ENCODE measurements around the gene DNAJC30. TPM values are rescaled to one million over a fixed set of nuclear protein-coding genes. Genes with fewer than 3 reads are reported as not detected.
A peak's percentile ranks its signal among the peaks of the same experiment; 100 is the strongest.

Gene DNAJC30
- total RNA-seq, 4 donors from 2014 or later = 1.9 to 26.7 (median 6.8) TPM

DNA sequence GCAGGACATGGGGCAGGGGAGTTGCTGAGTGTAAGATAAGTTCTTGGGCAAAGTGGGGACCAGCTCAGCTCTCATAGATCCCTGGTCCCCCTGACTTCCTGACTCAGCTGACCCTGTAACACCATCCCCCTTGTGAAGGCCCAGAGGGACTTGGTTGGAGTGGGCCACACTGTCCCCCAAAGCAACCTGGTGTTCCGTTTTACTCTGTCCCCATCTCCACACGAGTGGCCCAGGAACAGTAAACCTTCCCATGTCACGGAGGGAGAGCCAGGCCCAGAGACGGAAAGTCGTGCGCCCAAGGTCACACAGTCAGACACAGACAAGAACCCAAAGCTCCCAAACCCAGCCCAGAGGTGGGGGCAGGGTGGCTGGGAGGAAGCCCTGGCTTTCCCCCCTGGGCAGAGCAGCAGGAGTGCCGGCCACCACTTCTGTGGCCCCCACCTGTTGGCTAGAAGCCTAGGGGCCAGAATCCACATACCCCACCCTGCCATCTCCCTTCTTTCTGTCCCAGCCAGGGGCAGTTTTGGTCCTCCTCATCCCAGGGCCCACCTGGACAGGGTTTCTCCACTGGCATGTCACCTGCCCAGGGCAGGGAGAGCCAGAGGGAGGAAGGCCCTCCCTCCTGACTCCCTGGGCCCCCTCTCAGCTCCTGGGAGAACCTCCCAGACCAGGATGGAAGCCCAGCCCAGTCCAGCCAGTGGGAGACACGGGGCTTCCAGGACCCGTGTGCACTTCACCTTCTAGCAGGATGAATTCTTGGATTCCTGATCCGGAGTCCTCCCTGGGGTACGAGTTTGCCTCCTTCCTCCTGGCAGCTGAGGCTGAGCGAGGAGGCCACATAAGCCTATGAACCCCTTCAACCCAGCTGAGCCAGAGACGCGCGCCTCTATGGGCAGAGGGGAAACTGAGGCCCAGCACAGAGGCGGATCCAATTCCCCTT lies 36.2 kb downstream of the DNAJC30 start:
- peaks cover 4 to 15% (median 8%) of the 10 kb centered on the region in 4 donors for H3K4me1 ChIP-seq
- peak overlapping the region in 2 of 4 donors; percentile 39 to 59 for H3K4me3 ChIP-seq
- H3K9me3 ChIP-seq = no peaks in the 10 kb centered on the region
- DNase-seq = no peak
- intact Hi-C loops (cut with DNase I; ENCODE audit: low total_unique reads) (no loop called here), in situ Hi-C loops (cut with MboI; ENCODE audit: low pct_ligation_motif_present in 1 of 4, low pct_unique_long_range_greater_than_20kb in 1 of 4, low sequenced_read_pairs in 3 of 4) (loop anchor here in 2 of 4 donors (25.0 kb wide), 1 partner anchor 215 kb away; the partner anchor contains the start of gene TMEM270 (in 2 of the 2))
- WGBS, 2 donors (ENCODE audit: low coverage in 1 of 2) = 48% methylated on average over 11 of the region's 16 CpGs; no CpG with 5 or more reads in 1 of the 2 donors
- H3K27me3 ChIP-seq = peaks cover 34% of the 10 kb centered on the region
- TF ChIP-seq, protein P1, sequence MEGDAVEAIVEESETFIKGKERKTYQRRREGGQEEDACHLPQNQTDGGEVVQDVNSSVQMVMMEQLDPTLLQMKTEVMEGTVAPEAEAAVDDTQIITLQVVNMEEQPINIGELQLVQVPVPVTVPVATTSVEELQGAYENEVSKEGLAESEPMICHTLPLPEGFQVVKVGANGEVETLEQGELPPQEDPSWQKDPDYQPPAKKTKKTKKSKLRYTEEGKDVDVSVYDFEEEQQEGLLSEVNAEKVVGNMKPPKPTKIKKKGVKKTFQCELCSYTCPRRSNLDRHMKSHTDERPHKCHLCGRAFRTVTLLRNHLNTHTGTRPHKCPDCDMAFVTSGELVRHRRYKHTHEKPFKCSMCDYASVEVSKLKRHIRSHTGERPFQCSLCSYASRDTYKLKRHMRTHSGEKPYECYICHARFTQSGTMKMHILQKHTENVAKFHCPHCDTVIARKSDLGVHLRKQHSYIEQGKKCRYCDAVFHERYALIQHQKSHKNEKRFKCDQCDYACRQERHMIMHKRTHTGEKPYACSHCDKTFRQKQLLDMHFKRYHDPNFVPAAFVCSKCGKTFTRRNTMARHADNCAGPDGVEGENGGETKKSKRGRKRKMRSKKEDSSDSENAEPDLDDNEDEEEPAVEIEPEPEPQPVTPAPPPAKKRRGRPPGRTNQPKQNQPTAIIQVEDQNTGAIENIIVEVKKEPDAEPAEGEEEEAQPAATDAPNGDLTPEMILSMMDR (IDR thresholded peaks at IDR 0.05) = no peak
- TF ChIP-seq POLR2AphosphoS5 (IDR thresholded peaks at IDR 0.05) (no peak), POLR2A (IDR thresholded peaks at IDR 0.05) (no peak), EP300 (IDR thresholded peaks at IDR 0.05; ENCODE audit: low read depth) (no peak)
- H3K27ac ChIP-seq = no peak overlapping the region
- no peaks in the 10 kb centered on the region for H3K36me3 ChIP-seq

DNA sequence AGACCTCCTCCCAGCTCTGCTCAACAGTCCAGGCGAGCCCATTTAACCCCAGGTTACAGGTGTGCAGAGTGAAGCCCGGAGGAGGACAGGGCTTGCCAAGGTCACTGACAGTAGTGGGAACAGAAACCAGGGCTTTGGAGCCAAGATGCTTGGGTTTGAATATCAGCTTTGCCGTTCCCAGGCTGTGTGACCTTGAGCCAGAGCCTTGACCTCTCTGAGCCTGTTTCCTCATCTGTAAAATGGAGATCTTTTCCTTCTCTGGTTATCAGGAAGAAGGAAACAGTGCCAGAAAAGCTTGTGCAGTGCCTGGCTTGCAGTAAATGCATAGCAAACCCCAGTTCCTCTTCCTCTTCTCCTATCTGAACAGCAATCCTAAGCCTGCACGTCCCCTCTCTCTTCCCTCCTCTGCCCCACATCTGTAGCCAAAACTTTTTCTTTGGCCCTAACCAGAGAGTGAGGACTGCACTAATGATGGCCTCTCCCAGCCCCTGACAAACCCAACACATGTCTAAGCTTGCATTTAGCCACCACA lies 37.5 kb downstream of the DNAJC30 start:
- in situ Hi-C loops (cut with MboI; ENCODE audit: low pct_ligation_motif_present in 1 of 4, low pct_unique_long_range_greater_than_20kb in 1 of 4, low sequenced_read_pairs in 3 of 4) = loop anchor here in 2 of 4 donors (25.0 kb wide), 1 partner anchor 217 kb away; the partner anchor contains the start of gene TMEM270 (in 2 of the 2)
- H3K27me3 ChIP-seq = peaks cover 34% of the 10 kb centered on the region
- no peak for DNase-seq

DNA sequence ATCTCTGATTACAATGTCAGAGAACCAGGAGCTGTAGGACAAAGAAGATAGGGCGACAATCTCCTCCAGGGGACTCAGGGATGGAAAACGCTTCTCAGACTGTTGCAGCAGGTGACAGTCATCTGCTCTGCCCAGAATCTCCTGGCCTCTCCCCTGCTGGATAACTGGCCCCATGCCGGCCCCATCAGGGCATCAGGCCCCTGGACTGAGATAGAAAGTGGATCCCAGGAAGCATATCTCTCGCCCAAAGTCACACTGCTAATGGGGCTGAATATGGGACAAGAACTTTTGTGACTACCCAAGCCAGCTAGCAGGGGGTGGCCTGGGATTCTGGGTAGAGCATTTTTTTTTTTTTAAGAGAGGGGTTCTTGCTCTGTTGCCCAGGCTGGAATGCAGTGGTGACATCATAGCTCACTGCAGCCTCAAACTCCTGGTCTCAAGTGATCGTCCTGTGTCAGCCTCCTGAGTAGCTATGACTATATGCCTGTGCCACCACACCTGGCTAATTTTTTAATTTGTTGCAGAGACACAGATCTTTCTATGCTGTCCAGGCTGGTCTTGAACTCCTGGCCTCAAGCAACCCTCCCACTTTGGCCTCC lies 38.5 kb downstream of the DNAJC30 start:
- Histone ChIP-seq H3K27me3 (peaks cover 34% of the 10 kb centered on the region), H3K9me3 (no peaks in the 10 kb centered on the region), H3K4me3 (no peak overlapping the region), H3K36me3 (no peaks in the 10 kb centered on the region), H3K27ac (no peak overlapping the region), H3K4me1 (peaks cover 4 to 15% (median 8%) of the 10 kb centered on the region in 4 donors)
- TF ChIP-seq EP300 (IDR thresholded peaks at IDR 0.05; ENCODE audit: low read depth) (no peak), POLR2A (IDR thresholded peaks at IDR 0.05) (no peak), POLR2AphosphoS5 (IDR thresholded peaks at IDR 0.05) (no peak)
- TF ChIP-seq, protein P1 (IDR thresholded peaks at IDR 0.05) = no peak
- no peak for DNase-seq
- in situ Hi-C loops (cut with MboI; ENCODE audit: low pct_ligation_motif_present in 1 of 4, low pct_unique_long_range_greater_than_20kb in 1 of 4, low sequenced_read_pairs in 3 of 4) (loop anchor here in 2 of 4 donors (25.0 kb wide), 1 partner anchor 218 kb away; the partner anchor contains the start of gene TMEM270 (in 2 of the 2)), intact Hi-C loops (cut with DNase I; ENCODE audit: low total_unique reads) (no loop called here)
- WGBS, 2 donors (ENCODE audit: low coverage in 1 of 2) = 66 to 69% methylated on average over 2 to 5 of the region's 5 CpGs

More for the DNA sequence above, 37.5 kb downstream of the DNAJC30 start:
- TF ChIP-seq POLR2A (IDR thresholded peaks at IDR 0.05) (no peak), EP300 (IDR thresholded peaks at IDR 0.05; ENCODE audit: low read depth) (no peak), POLR2AphosphoS5 (IDR thresholded peaks at IDR 0.05) (no peak)
- TF ChIP-seq, protein P1 (IDR thresholded peaks at IDR 0.05) = no peak
- intact Hi-C loops (cut with DNase I; ENCODE audit: low total_unique reads) = no loop called here
- H3K4me1 ChIP-seq = peaks cover 4 to 15% (median 8%) of the 10 kb centered on the region in 4 donors
- no peak overlapping the region for H3K4me3 ChIP-seq
- no peak overlapping the region for H3K27ac ChIP-seq
- no peaks in the 10 kb centered on the region for H3K36me3 ChIP-seq
- H3K9me3 ChIP-seq = no peaks in the 10 kb centered on the region
- 42 to 56% methylated on average over 3 to 4 of the region's 4 CpGs for WGBS, 2 donors (ENCODE audit: low coverage in 1 of 2)

All from transverse colon (tissue), 4 donors.